OCI-M1 (cell line): ENCODE measurements around the gene USP10.

Experiments
- DNase-seq: peaks from one replicate; lab custom pipeline; 2025; lab: John Stamatoyannopoulos, UW

Gene USP10

GRCh38 chr16:84823926-84824325 lies 124.1 kb downstream of the USP10 start:
- no peak for DNase-seq

DNA sequence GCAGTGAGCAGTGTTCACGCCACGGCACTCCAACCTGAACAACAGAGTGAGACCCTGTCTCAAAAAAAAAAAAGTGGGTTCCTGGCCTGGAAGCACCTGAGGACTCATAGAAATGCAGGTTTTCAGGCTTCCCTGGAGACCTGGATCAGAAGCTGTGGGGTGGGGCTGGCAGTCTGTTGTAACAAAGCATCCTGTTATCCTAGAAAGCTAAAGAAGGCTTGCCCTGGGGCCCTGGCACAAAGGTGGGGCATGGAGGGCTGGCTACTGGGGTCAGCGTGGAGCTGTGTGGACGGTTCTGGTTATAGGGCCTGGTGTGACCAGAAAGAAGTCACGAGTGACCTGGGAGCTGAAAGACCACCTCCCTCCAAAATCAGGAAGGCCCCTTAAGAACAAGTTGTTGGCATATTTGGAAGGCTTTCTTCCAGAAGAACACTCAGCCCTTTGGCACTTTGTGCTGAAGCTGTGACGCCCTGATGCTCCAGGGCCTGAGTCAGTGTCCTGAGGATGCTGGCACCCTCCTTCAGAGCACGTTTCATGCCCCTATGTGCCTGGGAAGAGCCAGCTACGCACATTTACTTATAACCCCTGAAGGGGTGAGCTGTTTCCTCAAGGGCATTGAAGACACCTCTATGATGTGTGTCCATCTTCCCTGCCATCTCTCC lies 126.2 kb downstream of the USP10 start:
- DNase-seq = no peak

DNA sequence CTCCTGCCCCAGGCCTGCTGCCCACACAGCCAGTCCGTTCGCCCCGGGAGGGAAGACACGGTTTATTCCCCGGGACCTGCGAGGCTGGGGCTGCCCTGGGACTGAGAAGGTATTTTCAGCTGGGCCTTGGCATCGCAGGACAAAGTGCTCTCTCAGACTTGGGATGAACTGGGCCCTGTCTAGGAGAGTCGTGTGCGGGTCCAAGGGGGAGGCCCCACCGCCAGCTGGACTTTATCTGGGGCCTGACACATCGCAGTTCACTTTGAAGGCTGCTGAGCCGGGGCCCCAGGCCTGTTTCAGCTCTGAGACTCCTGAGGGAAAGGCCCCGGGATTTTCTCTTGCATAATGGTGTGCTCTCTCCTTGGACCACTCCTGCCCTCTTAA lies 126.8 kb downstream of the USP10 start:
- no peak for DNase-seq

- DNase-seq = no peak
Measured at GRCh38 chr16:84827131-84827574, 127.4 kb downstream of the USP10 start.

GRCh38 chr16:84827897-84828296 lies 128.1 kb downstream of the USP10 start:
- DNase-seq = no peak

DNA sequence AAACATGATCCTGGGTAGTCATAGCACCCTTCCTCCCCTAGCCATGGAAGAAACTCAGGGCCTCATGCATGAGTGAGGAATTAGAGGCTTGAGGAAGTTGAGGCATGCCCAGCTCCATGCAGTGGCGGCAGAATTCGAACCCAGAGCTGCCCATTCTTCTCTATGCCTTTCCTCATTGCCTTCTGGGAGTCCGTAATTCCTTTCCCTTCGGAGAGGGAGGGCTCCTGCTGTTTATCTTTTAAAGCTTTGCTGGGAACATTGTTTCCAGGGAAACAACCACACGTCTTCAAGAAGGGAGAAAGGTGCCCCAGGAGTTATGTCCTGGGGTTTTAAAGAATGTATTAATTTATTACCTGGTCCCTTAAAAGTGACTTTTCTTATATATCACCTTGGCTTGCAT lies 128.5 kb downstream of the USP10 start:
- DNase-seq = no peak
